Measurements from ENCODE around the gene SHD. TPM values are rescaled to one million over a fixed set of nuclear protein-coding genes. Genes with fewer than 3 reads are reported as not detected.

SHD gene
- total RNA-seq, 1 experiment from 2014 or later, result 4.4 TPM

GRCh38 chr19:4278010-4278409, 1.1 kb upstream of the SHD start:
- no peaks in the 10 kb centered on the region for H3K9me3 ChIP-seq (ENCODE audit: control insufficient read depth, low read depth, low read length)
- H3K27me3 ChIP-seq (ENCODE audit: insufficient read depth, low read length), result peaks cover 11% of the 10 kb centered on the region; the same call in 1 of the 2 replicates
- H2AFZ ChIP-seq (ENCODE audit: low read length), result no peak overlapping the region
- H4K5ac ChIP-seq (ENCODE audit: insufficient read length, low read depth, low read length), result no peak overlapping the region
- H3K27ac ChIP-seq (ENCODE audit: insufficient read length, low read depth, low read length), result no peak overlapping the region
- peak overlapping the region; percentile 69 to 90 for H3K4me3 Mint-ChIP-seq
- peaks cover 5 to 15% of the 10 kb centered on the region in 2 experiments for H3K4me1 Mint-ChIP-seq
- no peak overlapping the region for H3K23ac ChIP-seq (ENCODE audit: insufficient read length, low read depth, low read length)
- H3K27ac Mint-ChIP-seq, result no peak overlapping the region; a peak in 1 of 7 replicates
- no peak overlapping the region for H3K9ac ChIP-seq (ENCODE audit: extremely low read depth, insufficient read length, low read length)
- H3K27me3 Mint-ChIP-seq (ENCODE audit: low read depth), result peaks cover 55% of the 10 kb centered on the region
- H3K4me2 ChIP-seq (ENCODE audit: insufficient read depth, insufficient read length, low read length), result peak overlapping the region; percentile 83
- H3K79me2 ChIP-seq (ENCODE audit: insufficient read depth, low read length), result no peaks in the 10 kb centered on the region
- no peaks in the 10 kb centered on the region; a peak in 1 of 5 replicates for H3K9me3 Mint-ChIP-seq
- H3K36me3 Mint-ChIP-seq (ENCODE audit: insufficient read depth in 1 of 3, low read depth in 3 of 3), result peaks cover 0 to 1% (median 0%) of the 10 kb centered on the region in 3 experiments; a peak in 1 of 7 replicates
- no peaks in the 10 kb centered on the region for H3K79me1 ChIP-seq (ENCODE audit: insufficient read depth, low read depth, low read length, poor library complexity, severe bottlenecking)
- no CpG with 5 or more reads among the region's 4 CpGs for WGBS (ENCODE audit: extremely low coverage, insufficient read length, low lambda C conversion rate)
- H2BK5ac ChIP-seq (ENCODE audit: insufficient read length, low read length), result no peak overlapping the region
- DNase-seq, result no peak
- TF ChIP-seq CTCF (conservative IDR thresholded peaks at IDR 0.05), result no peak
- no peak overlapping the region for H2BK12ac ChIP-seq (ENCODE audit: insufficient read length, low read depth, low read length)
- no peaks in the 10 kb centered on the region for H4K20me1 ChIP-seq (ENCODE audit: control insufficient read depth, insufficient read depth, insufficient read length)
- H3K4me1 ChIP-seq (ENCODE audit: insufficient read depth, low read length), result no peaks in the 10 kb centered on the region; the same call in 1 of the 2 replicates
- no peak overlapping the region for H4K91ac ChIP-seq (ENCODE audit: insufficient read length, low read depth, low read length)
- no peak overlapping the region for H3K18ac ChIP-seq (ENCODE audit: insufficient read length, low read depth, low read length)
- no peak overlapping the region for H2BK15ac ChIP-seq (ENCODE audit: low read depth, low read length)
- no peak overlapping the region for H2BK120ac ChIP-seq (ENCODE audit: low read depth, low read length, poor library complexity, severe bottlenecking)
- H3K23me2 ChIP-seq (ENCODE audit: insufficient read length, low read depth, low read length, poor library complexity, severe bottlenecking), result peaks cover 16% of the 10 kb centered on the region
- no peak overlapping the region for H2AK5ac ChIP-seq (ENCODE audit: insufficient read length, low read length)
- H3T11ph ChIP-seq (ENCODE audit: low read length), result no peak overlapping the region
- H3K14ac ChIP-seq (ENCODE audit: insufficient read depth, low read length), result no peak overlapping the region
- H3K56ac ChIP-seq (ENCODE audit: insufficient read length, low read depth, low read length), result no peak overlapping the region
- no peak overlapping the region for H4K8ac ChIP-seq (replicated peaks; ENCODE audit: insufficient read length, low read depth, low read length)
- no peak overlapping the region for H3K4ac ChIP-seq (ENCODE audit: low read depth, low read length)
- no peak overlapping the region for H2BK20ac ChIP-seq (ENCODE audit: low read depth, low read length, poor library complexity, severe bottlenecking)

Data from H9 (cell line).